Measurements from ENCODE around the gene FPR2.
"Not testable (repeated sequence)": the region's sequence is repeated elsewhere in the genome, so short reads cannot be mapped to it uniquely, and the experiment has no call there.

FPR2 gene

DNA sequence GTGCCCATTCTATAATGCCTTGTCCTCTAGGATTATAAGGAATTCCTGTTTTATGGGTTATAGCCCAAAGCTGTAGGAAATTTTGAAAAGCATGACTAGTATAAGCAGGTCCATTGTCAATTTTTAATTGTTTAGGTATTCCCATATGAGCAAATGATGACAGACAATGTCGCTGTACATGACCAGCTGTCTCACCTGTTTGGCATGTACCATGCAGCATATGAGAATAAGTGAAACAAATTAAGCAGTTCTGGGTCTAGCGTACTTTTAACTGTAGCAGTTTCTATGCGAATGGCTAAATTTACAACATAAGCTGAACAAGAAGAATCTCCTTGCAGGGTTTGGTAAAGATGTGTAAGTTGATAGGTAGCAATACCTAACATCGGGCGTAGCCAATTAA is 45.6 kb downstream of the FPR2 start:
- DNase-seq (ENCODE audit: low read depth), result not testable (repeated sequence)

DNA sequence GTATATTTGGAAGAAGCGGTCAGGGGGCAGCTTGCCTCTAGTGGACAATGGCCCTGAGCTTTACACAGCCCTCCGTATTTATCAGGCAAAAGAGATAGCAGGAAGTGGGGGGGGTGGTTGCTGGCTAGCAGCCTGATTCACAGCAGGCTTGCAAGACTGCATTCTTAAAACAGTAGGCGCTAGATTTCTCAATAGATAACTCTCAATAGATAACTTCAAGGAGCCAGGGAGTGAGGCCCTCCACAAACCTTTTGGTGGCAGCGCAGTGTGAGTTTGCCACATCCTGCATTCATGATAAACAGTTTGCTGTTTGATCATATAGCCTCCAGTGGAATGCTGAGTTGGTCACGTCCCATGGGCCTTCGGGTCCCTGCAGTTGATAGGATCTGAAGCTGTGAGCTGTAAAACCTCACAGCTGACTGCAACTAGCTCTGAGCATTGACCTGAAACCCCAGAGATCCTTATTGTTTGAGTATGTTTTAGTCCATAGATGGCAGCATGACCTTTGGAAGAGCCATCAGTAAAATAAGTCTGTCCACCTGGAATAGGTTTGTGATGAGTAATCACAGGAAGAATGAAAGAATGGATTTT is 46.2 kb downstream of the FPR2 start:
- DNase-seq (ENCODE audit: low read depth), result no peak

DNA sequence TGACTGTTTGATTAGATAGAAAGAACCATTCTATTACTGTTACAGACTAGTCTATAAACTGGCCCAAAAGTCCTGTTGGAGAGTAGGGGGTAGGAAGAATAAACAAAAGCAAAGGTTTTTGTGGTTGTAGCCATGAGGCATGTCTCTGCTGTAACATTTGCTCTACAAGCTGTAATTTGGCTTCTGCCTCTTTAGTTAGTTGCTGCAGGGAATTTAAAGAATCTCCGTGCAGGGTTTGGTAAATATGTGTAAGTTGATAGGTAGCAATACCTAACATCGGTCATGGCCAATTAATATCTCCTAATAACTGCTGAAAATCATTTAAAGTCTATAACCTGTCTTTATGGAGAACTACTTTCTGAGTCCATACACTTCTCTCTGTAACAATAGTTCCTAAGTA is 46.9 kb downstream of the FPR2 start:
- DNase-seq (ENCODE audit: low read depth), result no peak

DNA sequence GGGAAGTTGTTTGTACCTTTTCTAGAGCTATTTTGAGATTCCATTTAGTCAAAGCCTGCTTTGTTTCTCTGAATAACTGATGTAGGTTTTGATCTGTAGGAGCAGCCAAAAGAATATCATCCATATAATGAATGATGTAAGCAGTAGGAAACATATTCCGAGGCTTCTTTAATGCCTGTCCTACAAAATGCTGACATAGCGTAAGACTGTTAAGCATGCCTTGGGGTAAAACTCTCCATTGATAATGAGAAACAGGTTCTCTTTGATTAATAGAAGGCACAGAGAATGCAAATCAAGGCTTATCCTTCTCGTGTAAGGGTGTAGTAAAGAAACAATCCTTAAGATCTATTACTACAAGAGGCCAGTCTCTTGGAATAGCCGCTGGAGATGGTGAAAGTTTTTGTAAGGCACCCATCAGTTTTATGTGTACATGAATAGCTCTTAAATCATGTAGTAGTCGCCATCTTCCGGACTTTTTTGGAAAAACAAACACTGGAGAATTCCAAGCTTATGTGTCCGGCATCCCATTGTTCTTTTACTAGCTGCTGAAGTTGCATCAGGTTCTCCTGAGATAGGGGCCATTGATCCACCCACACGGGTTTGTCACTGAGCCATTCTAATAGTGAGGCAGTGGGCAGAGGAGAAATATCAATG is 47.5 kb downstream of the FPR2 start:
- DNase-seq (ENCODE audit: low read depth), result no peak

DNA sequence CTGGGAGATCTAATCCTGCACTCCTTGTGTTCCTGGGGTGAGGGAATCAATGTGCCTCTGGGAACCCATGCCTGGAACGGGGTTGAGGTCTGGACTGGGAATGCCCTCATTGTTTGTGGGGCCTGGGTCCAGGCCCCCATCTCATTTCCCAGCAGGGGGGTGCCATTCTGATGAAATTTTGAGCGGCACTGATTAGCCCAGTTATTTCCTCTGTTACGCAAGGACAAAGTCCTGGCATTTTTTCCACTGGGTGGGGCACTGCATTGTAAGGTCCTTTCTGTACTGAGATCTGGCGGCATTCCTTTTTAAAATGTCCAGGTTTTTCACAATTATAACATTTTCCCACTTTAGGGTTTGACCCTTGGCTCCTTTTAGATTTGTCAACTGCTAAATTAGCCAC is 48.8 kb downstream of the FPR2 start:
- no peak for DNase-seq (ENCODE audit: low read depth)

DNA sequence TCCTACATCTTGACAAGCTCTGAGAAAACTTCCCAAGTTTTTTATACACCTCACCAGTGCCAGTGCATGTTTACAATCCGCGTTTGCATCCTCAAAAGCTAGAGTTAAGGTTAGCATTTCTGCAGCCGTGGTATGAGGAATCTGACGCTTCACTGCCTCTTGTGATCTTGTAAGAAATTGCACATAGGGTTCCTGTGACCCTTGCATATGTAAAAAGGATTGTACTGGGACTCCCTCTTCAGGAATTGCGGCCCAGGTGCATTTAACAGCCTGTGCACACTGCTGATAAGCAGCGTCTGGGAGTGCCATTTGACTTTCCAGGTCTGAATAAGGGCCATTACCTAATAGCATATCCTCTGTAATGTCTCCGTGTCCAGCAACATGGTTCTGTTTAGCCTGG is 49.2 kb downstream of the FPR2 start:
- DNase-seq (ENCODE audit: low read depth), result no peak

DNA sequence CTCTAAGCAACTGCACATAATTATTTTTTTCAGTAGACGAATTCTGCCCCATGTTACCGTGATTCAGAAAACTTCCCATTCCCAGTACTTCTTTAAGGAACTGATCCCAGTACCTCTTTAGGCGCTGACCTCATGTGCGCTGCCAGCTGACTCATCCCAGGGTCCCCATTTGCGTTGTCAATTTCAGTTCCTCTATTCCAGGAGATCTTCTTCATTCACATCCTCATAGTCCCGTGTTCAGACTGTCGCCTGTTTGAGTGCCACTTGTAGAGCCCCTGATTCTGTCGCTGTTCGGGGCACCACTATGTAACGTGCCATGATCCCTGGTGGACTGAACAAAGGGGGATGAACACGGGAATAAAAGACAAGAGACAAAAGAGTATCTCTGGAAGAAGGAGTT is 50.4 kb downstream of the FPR2 start:
- no peak for DNase-seq (ENCODE audit: low read depth)

DNA sequence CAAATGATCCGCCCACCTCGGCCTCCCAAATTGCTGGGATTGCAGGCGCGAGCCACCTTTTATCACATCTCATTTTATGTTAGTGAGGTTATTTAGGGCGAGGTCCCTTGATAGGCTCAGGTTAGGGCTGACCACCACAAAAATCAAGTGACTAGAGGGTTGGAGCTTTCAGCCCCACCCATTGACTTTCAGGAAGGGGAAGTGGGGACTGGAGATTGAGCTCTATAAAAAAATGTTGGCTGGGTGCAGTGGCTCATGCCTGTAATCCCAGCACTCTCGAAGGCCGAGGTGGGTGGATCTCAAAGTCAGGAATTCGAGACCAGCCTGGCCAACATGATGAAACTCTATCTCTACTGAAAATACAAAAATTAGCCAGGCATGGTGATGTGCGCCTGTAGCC is 54.1 kb downstream of the FPR2 start:
- DNase-seq (ENCODE audit: low read depth), result no peak

DNA sequence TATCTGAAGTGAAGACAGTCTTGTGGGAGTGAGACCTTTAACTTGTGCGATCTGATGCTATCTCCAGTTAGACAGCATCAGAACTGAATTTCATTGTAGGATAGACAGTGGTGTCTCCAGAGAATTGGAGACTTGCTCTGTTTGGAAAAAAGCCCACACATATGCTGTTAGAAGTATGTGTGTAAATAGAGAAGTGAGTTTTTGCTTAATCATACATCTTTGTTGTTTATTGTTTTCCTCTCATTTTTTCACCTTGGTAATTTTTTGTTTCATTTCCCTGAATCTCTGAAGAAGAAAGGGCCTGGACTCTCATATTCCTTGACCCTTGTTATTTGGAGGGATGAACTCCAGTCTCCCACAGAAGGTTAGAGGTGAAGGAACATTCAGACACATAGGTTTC is 55.7 kb downstream of the FPR2 start:
- no peak for DNase-seq (ENCODE audit: low read depth)

DNA sequence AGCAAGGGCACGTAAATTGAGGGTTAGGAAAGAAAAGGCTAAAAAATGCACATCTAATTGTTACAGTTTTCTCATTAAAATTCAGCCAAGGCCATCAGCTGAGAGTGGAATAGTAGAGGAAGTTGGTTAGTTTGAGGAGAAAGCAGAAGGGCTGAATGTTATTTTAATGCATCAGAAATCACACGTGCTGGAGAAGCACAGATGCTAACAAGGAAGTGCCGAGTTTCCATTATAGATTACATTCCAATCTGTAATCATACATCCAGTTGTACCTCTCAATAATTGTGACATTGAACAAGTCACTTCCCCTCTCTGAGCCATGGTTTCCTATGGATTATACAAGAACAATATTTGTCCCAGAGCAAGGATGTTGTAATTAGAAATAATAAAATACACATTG is 59.0 kb downstream of the FPR2 start:
- DNase-seq (ENCODE audit: low read depth), result no peak
